Ascending aorta (tissue), 2 donors: ENCODE measurements around the gene PAGR1. TPM values are rescaled to one million over a fixed set of nuclear protein-coding genes. Genes with fewer than 3 reads are reported as not detected.

Source experiments
- DNase-seq, 2 donors: peaks; one replicate each; pipeline ENCODE4 v3.0.0-alpha.2; 2019; ENCODE audit warnings: low spot score in 2 of 2
- H3K27ac ChIP-seq, 2 donors: fragments of 200-600 bp; sonication (generic); one replicate each; pipeline ENCODE4 v1.5.1; 2016 to 2017; ENCODE audit warnings: mild to moderate bottlenecking in 1 of 2
- H3K27me3 ChIP-seq: fragments of 200-600 bp; sonication (generic); one replicate; pipeline ENCODE4 v1.5.1; 2017
- H3K36me3 ChIP-seq, 2 donors: fragments of 200-600 bp; sonication (generic); one replicate each; pipeline ENCODE4 v1.5.1; 2016
- H3K4me1 ChIP-seq, 2 donors: fragments of 200-600 bp; sonication (generic); one replicate each; pipeline ENCODE4 v1.5.1; 2016 to 2017; ENCODE audit warnings: mild to moderate bottlenecking in 1 of 2
- H3K4me3 ChIP-seq, 2 donors: fragments of 200-600 bp; sonication (generic); one replicate each; pipeline ENCODE4 v1.5.1; 2016 to 2017; ENCODE audit warnings: mild to moderate bottlenecking in 1 of 2
- H3K9me3 ChIP-seq, 2 donors: fragments of 200-600 bp; sonication (generic); one replicate each; pipeline ENCODE4 v1.5.1; 2016
- CTCF ChIP-seq, 3 experiments: fragments of 200-600 bp in 2 of 3; fragments of 450-650 bp in 1 of 3; sonication (generic) in 2 of 3; IDR thresholded peaks; one replicate each; pipeline ENCODE4 v1.5.1; 2016 to 2019; ENCODE audit warnings: antibody characterized with exemption in 3 of 3, mild to moderate bottlenecking in 1 of 3, moderate library complexity in 1 of 3
- intact Hi-C: fragments of 100-400 bp; cut with DNase I; formaldehyde crosslinking; loops from one replicate; pipeline ENCODE4 v1.15.1; 2023
- total RNA-seq: library from RNA; depleted of rRNA; stranded (reverse); fragments of >200 nt; gene quantifications from one replicate; pipeline ENCODE4 v1.1.0, GENCODE V29; 2016

The PAGR1 gene
- total RNA-seq, 1 donor from 2014 or later: 54.3 TPM

GRCh38 chr16:29844575-29845331, 28.8 kb downstream of the PAGR1 start:
- Histone ChIP-seq H3K4me3 (no peak overlapping the region), H3K9me3 (no peaks in the 10 kb centered on the region), H3K36me3 (peaks cover 78 to 81% of the 10 kb centered on the region in 2 donors), H3K4me1 (no peaks in the 10 kb centered on the region), H3K27ac (no peak overlapping the region), H3K27me3 (no peaks in the 10 kb centered on the region)
- TF ChIP-seq CTCF (IDR thresholded peaks at IDR 0.05): no peak
- intact Hi-C loops: loop anchor here (5.0 kb wide), 1 partner anchor 147 kb away; no protein-coding TSS in a partner anchor
- no peak for DNase-seq

- H3K4me1 ChIP-seq: no peaks in the 10 kb centered on the region
- no peak overlapping the region for H3K27ac ChIP-seq
- no peak overlapping the region for H3K4me3 ChIP-seq
- no peak for TF ChIP-seq CTCF (IDR thresholded peaks at IDR 0.05)
- H3K9me3 ChIP-seq: no peaks in the 10 kb centered on the region
- intact Hi-C loops: loop anchor here (5.0 kb wide), 1 partner anchor 148 kb away; no protein-coding TSS in a partner anchor
- peaks cover 68 to 72% of the 10 kb centered on the region in 2 donors for H3K36me3 ChIP-seq
- DNase-seq: no peak
- no peaks in the 10 kb centered on the region for H3K27me3 ChIP-seq
Measured at GRCh38 chr16:29845656-29846055, 29.7 kb downstream of the PAGR1 start.

- Histone ChIP-seq H3K27ac (no peak overlapping the region), H3K27me3 (no peaks in the 10 kb centered on the region), H3K4me3 (no peak overlapping the region), H3K36me3 (peaks cover 43 to 49% of the 10 kb centered on the region in 2 donors), H3K9me3 (no peaks in the 10 kb centered on the region), H3K4me1 (no peaks in the 10 kb centered on the region)
- peak in 1 of 2 donors; percentile 84 for DNase-seq
- TF ChIP-seq CTCF (IDR thresholded peaks at IDR 0.05): peak; percentile 75 to 92 (median 82)
- intact Hi-C loops: loop anchor here (2.0 to 5.0 kb wide), 3 partner anchors 24 to 151 kb away; partner anchors contain the start of gene MAZ
Measured at GRCh38 chr16:29848420-29849297, 32.7 kb downstream of the PAGR1 start.

GRCh38 chr16:29849505-29849904, 33.6 kb downstream of the PAGR1 start:
- no peak overlapping the region for H3K27ac ChIP-seq
- DNase-seq: no peak
- H3K4me1 ChIP-seq: no peaks in the 10 kb centered on the region
- no peak for TF ChIP-seq CTCF (IDR thresholded peaks at IDR 0.05)
- intact Hi-C loops: loop anchor here (2.0 to 5.0 kb wide), 3 partner anchors 25 to 152 kb away; partner anchors contain the start of gene MAZ
- no peaks in the 10 kb centered on the region for H3K27me3 ChIP-seq
- H3K36me3 ChIP-seq: peaks cover 35 to 41% of the 10 kb centered on the region in 2 donors
- no peaks in the 10 kb centered on the region for H3K9me3 ChIP-seq
- no peak overlapping the region for H3K4me3 ChIP-seq

GRCh38 chr16:29850998-29851397, 35.0 kb downstream of the PAGR1 start:
- Histone ChIP-seq H3K27me3 (no peaks in the 10 kb centered on the region), H3K27ac (no peak overlapping the region), H3K36me3 (peaks cover 20 to 27% of the 10 kb centered on the region in 2 donors), H3K4me3 (no peak overlapping the region), H3K4me1 (no peaks in the 10 kb centered on the region), H3K9me3 (no peaks in the 10 kb centered on the region)
- DNase-seq: no peak
- no peak for TF ChIP-seq CTCF (IDR thresholded peaks at IDR 0.05)
- intact Hi-C loops: no loop called here
